DMS 273 (cell line): Measurements from ENCODE around the gene NEIL3.

Experiments
- DNase-seq: peaks from one replicate; lab custom pipeline; 2025; ENCODE audit not compliant: unreplicated experiment; lab: John Stamatoyannopoulos, UW

NEIL3 gene

GRCh38 chr4:177356921-177357320, 47.2 kb downstream of the NEIL3 start:
- DNase-seq = no peak

- DNase-seq = peak; percentile 45
Measured at GRCh38 chr4:177367336-177367735, 57.7 kb downstream of the NEIL3 start.

- DNase-seq = no peak
Measured at GRCh38 chr4:177369372-177369771, 59.7 kb downstream of the NEIL3 start.

- DNase-seq = no peak
Measured at GRCh38 chr4:177371461-177371860, 61.8 kb downstream of the NEIL3 start.

- DNase-seq = no peak
Measured at GRCh38 chr4:177374966-177375365, 65.3 kb downstream of the NEIL3 start.

GRCh38 chr4:177375372-177375771, 65.7 kb downstream of the NEIL3 start:
- DNase-seq = no peak

GRCh38 chr4:177376024-177376423, 66.3 kb downstream of the NEIL3 start:
- peak; percentile 9 for DNase-seq

- peak; percentile 1 for DNase-seq
Measured at GRCh38 chr4:177380730-177381287, 71.1 kb downstream of the NEIL3 start.

- no peak for DNase-seq
Measured at GRCh38 chr4:177381762-177382310, 72.2 kb downstream of the NEIL3 start.

GRCh38 chr4:177384856-177385397, 75.3 kb downstream of the NEIL3 start:
- no peak for DNase-seq

GRCh38 chr4:177385576-177386277, 76.1 kb downstream of the NEIL3 start:
- DNase-seq = no peak

GRCh38 chr4:177386278-177386815, 76.7 kb downstream of the NEIL3 start:
- no peak for DNase-seq

GRCh38 chr4:177391287-177391686, 81.6 kb downstream of the NEIL3 start:
- no peak for DNase-seq

- no peak for DNase-seq
Measured at GRCh38 chr4:177391953-177392352, 82.3 kb downstream of the NEIL3 start.

GRCh38 chr4:177393236-177393635, 83.6 kb downstream of the NEIL3 start:
- no peak for DNase-seq

- no peak for DNase-seq
Measured at GRCh38 chr4:177396352-177396751, 86.7 kb downstream of the NEIL3 start.

- no peak for DNase-seq
Measured at GRCh38 chr4:177400030-177400429, 90.4 kb downstream of the NEIL3 start.

- DNase-seq = no peak
Measured at GRCh38 chr4:177401658-177402273, 92.1 kb downstream of the NEIL3 start.

GRCh38 chr4:177403746-177404145, 94.1 kb downstream of the NEIL3 start:
- DNase-seq = peak; percentile 62

- no peak for DNase-seq
Measured at GRCh38 chr4:177404342-177404741, 94.7 kb downstream of the NEIL3 start.

GRCh38 chr4:177404986-177405385, 95.3 kb downstream of the NEIL3 start:
- no peak for DNase-seq

- DNase-seq = no peak
Measured at GRCh38 chr4:177405508-177405907, 95.8 kb downstream of the NEIL3 start.
